Measurements from ENCODE around the gene PLXNA3. TPM values are rescaled to one million over a fixed set of nuclear protein-coding genes. Genes with fewer than 3 reads are reported as not detected.

The PLXNA3 gene
- total RNA-seq, 1 experiment from 2014 or later = 89.3 TPM

GRCh38 chrX:154464806-154465365 is 6.8 kb downstream of the PLXNA3 start:
- TF ChIP-seq CEBPB (IDR thresholded peaks at IDR 0.05; ENCODE audit: low read depth) (no peak), REST (IDR thresholded peaks at IDR 0.05; ENCODE audit: low read depth) (no peak), MAX (IDR thresholded peaks at IDR 0.05) (no peak), JUND (IDR thresholded peaks at IDR 0.05) (no peak), EZH2 (IDR thresholded peaks at IDR 0.05) (no peak), RAD21 (IDR thresholded peaks at IDR 0.05; ENCODE audit: low read depth) (no peak), ZBTB33 (IDR thresholded peaks at IDR 0.05; ENCODE audit: extremely low read depth, insufficient replicate concordance, low read length) (no peak), ATF3 (IDR thresholded peaks at IDR 0.05) (no peak), CTCF (IDR thresholded peaks at IDR 0.05 in 2 of 3, conservative IDR thresholded peaks at IDR 0.05 in 1 of 3; ENCODE audit: borderline replicate concordance in 1 of 3, insufficient read depth in 1 of 3, low read depth in 2 of 3, low read length in 2 of 3) (no peak), CBX3 (IDR thresholded peaks at IDR 0.05; ENCODE audit: low read depth) (no peak), TCF7L2 (IDR thresholded peaks at IDR 0.05; ENCODE audit: borderline replicate concordance, extremely low read depth, insufficient read depth, insufficient read length) (no peak), YY1 (IDR thresholded peaks at IDR 0.05; ENCODE audit: extremely low read depth, insufficient replicate concordance, low read depth, low read length) (no peak), EGR1 (IDR thresholded peaks at IDR 0.05; ENCODE audit: low read depth) (no peak), POLR2A (IDR thresholded peaks at IDR 0.05; ENCODE audit: borderline replicate concordance, extremely low read depth, insufficient read depth, insufficient read length) (no peak)
- Histone ChIP-seq H3K27ac (ENCODE audit: low read depth, low read length) (no peak overlapping the region), H3K4me3 (replicated peaks in 1 of 2; ENCODE audit: low read depth in 1 of 2, low read length in 2 of 2) (no peak overlapping the region), H3K27me3 (ENCODE audit: insufficient read depth, low read length) (no peaks in the 10 kb centered on the region), H3K9ac (ENCODE audit: low read length) (no peak overlapping the region), H3K79me2 (ENCODE audit: insufficient read depth, low read length) (peaks cover 9% of the 10 kb centered on the region), H3K9me2 (ENCODE audit: insufficient read depth) (no peaks in the 10 kb centered on the region), H3K36me3 (ENCODE audit: control insufficient read depth in 1 of 2, insufficient read depth in 2 of 2, low read length in 2 of 2) (peaks cover 2 to 4% of the 10 kb centered on the region in 2 experiments; a peak in 1 of 4 replicates), H3K9me3 (ENCODE audit: control insufficient read depth in 1 of 2, insufficient read depth in 1 of 2, low read depth in 1 of 2, low read length in 2 of 2) (no peaks in the 10 kb centered on the region), H4K20me1 (ENCODE audit: insufficient read depth) (no peaks in the 10 kb centered on the region), H3K4me1 (ENCODE audit: control insufficient read depth in 1 of 2, insufficient read depth in 2 of 2, low read length in 2 of 2) (no peaks in the 10 kb centered on the region), H2AFZ (ENCODE audit: low read depth, low read length, poor library complexity, severe bottlenecking) (no peak overlapping the region), H3K4me2 (ENCODE audit: low read length) (no peak overlapping the region)
- DNase-seq (ENCODE audit: low read depth, low spot score) (no peak), ATAC-seq (no peak)
- intact Hi-C loops (cut with micrococcal nuclease) = no loop called here
- ChIA-PET CTCF (no interaction called here), POLR2A (no interaction called here), RAD21 (ENCODE audit: low non-redundant PET in 1 of 2, low total read pairs in 2 of 2, uncharacterized antibody in 2 of 2, unreplicated experiment in 2 of 2) (no interaction called here)
- BruUV-seq (replicated peaks) = no TSS peak
